ENCODE data around the gene CPE. TPM values are rescaled to one million over a fixed set of nuclear protein-coding genes. Genes with fewer than 3 reads are reported as not detected.

Gene CPE
- total and polyA plus RNA-seq, 2 experiments from 2014 or later, result 238 TPM

DNA sequence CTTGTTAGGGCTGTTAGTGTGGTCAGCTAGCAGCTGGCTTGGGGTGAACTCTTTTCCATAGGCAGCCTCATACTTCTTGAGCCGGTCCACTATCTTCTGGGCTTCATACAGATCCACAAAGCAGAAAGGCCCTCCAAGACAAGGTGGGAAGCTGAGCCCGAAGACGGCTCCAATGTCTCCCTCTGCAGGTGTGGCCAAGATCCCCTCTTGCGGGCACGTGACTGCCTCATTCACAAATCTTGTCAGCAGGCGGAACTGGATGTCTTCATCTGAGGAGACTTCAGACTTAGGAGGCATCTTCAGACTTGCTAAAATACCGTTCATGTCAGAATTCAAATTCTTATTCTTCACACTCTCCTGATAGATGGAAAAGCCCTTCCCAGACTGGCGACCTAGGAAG lies 25.3 kb downstream of the CPE start:
- TF ChIP-seq, protein P1, sequence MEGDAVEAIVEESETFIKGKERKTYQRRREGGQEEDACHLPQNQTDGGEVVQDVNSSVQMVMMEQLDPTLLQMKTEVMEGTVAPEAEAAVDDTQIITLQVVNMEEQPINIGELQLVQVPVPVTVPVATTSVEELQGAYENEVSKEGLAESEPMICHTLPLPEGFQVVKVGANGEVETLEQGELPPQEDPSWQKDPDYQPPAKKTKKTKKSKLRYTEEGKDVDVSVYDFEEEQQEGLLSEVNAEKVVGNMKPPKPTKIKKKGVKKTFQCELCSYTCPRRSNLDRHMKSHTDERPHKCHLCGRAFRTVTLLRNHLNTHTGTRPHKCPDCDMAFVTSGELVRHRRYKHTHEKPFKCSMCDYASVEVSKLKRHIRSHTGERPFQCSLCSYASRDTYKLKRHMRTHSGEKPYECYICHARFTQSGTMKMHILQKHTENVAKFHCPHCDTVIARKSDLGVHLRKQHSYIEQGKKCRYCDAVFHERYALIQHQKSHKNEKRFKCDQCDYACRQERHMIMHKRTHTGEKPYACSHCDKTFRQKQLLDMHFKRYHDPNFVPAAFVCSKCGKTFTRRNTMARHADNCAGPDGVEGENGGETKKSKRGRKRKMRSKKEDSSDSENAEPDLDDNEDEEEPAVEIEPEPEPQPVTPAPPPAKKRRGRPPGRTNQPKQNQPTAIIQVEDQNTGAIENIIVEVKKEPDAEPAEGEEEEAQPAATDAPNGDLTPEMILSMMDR (IDR thresholded peaks at IDR 0.05; ENCODE audit: low read depth, low read length), result no peak
- H3K4me1 ChIP-seq (ENCODE audit: low read depth), result no peaks in the 10 kb centered on the region
- DNase-seq (ENCODE audit: low read depth in 1 of 2, low spot score in 1 of 2), result no peak
- no peaks in the 10 kb centered on the region for H3K9me3 ChIP-seq (ENCODE audit: low read depth)
- H3K36me3 ChIP-seq, result no peaks in the 10 kb centered on the region
- H3K27ac ChIP-seq, result no peak overlapping the region
- no peak overlapping the region for H3K4me3 ChIP-seq
- H3K27me3 ChIP-seq, result no peaks in the 10 kb centered on the region

- TF ChIP-seq, protein P1 (IDR thresholded peaks at IDR 0.05; ENCODE audit: low read depth, low read length), result no peak
- H3K27me3 ChIP-seq, result no peaks in the 10 kb centered on the region
- H3K4me3 ChIP-seq, result no peak overlapping the region
- no peak for DNase-seq (ENCODE audit: low read depth in 1 of 2, low spot score in 1 of 2)
- H3K4me1 ChIP-seq (ENCODE audit: low read depth), result no peaks in the 10 kb centered on the region
- no peaks in the 10 kb centered on the region for H3K9me3 ChIP-seq (ENCODE audit: low read depth)
- no peaks in the 10 kb centered on the region for H3K36me3 ChIP-seq
- H3K27ac ChIP-seq, result no peak overlapping the region
These were observed 25.9 kb downstream of the CPE start for GRCh38 chr4:165404696-165405095.

DNA sequence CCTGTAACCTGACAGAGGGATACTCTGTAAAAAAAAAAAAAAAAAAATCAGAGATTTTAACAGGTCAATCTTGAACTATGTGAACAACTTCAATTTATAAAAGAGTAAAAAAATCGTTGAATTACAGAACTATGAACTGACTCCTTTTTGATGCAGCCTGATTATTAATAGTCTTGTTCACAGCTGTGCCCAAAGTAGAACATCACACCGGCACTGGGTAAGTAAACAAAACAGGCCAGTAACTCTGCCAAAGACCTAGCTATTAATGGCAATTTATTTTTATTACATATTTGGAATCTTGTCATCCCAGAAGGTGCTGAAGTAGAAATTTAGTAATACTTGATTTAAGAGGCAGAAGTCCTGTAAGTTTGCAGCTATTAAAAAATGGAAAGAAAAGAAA lies 31.4 kb downstream of the CPE start:
- TF ChIP-seq, protein P1 (IDR thresholded peaks at IDR 0.05; ENCODE audit: low read depth, low read length), result no peak
- Histone ChIP-seq H3K27me3 (no peaks in the 10 kb centered on the region), H3K36me3 (no peaks in the 10 kb centered on the region), H3K27ac (no peak overlapping the region), H3K4me3 (no peak overlapping the region), H3K4me1 (ENCODE audit: low read depth) (no peaks in the 10 kb centered on the region), H3K9me3 (ENCODE audit: low read depth) (no peaks in the 10 kb centered on the region)
- no peak for DNase-seq (ENCODE audit: low read depth in 1 of 2, low spot score in 1 of 2)

DNA sequence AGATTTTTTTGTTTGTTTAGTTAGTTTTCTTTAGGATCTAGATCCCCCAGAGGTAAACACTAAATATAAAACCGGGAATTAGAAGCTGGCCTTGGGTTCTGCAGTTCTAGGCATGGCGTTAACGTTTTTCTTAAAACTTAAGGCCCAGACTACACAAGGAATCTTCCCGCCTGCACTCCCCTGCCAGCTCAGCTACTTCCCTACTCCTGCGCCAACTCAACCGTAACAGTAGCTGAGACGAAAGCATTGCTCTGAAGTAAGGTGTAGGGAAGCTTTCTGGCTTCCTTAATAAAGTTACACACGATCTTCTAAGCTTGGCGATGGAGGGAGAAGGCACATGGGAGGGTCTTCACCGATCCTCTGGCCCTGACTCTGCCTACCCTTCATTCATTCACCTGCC lies 37.1 kb downstream of the CPE start:
- DNase-seq (ENCODE audit: low read depth in 1 of 2, low spot score in 1 of 2), result no peak
- Histone ChIP-seq H3K27me3 (no peaks in the 10 kb centered on the region), H3K9me3 (ENCODE audit: low read depth) (no peaks in the 10 kb centered on the region), H3K4me3 (no peak overlapping the region), H3K36me3 (no peaks in the 10 kb centered on the region), H3K4me1 (ENCODE audit: low read depth) (no peaks in the 10 kb centered on the region), H3K27ac (no peak overlapping the region)
- TF ChIP-seq, protein P1 (IDR thresholded peaks at IDR 0.05; ENCODE audit: low read depth, low read length), result no peak

GRCh38 chr4:165418073-165418472 lies 39.3 kb downstream of the CPE start:
- Histone ChIP-seq H3K27me3 (no peaks in the 10 kb centered on the region), H3K4me1 (ENCODE audit: low read depth) (no peaks in the 10 kb centered on the region), H3K9me3 (ENCODE audit: low read depth) (no peaks in the 10 kb centered on the region), H3K4me3 (no peak overlapping the region), H3K27ac (no peak overlapping the region), H3K36me3 (no peaks in the 10 kb centered on the region)
- TF ChIP-seq, protein P1 (IDR thresholded peaks at IDR 0.05; ENCODE audit: low read depth, low read length), result no peak
- no peak for DNase-seq (ENCODE audit: low read depth in 1 of 2, low spot score in 1 of 2)

- no peak overlapping the region for H3K27ac ChIP-seq
- no peak for DNase-seq (ENCODE audit: low read depth in 1 of 2, low spot score in 1 of 2)
- no peaks in the 10 kb centered on the region for H3K9me3 ChIP-seq (ENCODE audit: low read depth)
- H3K4me3 ChIP-seq, result no peak overlapping the region
- H3K4me1 ChIP-seq (ENCODE audit: low read depth), result no peaks in the 10 kb centered on the region
- TF ChIP-seq, protein P1 (IDR thresholded peaks at IDR 0.05; ENCODE audit: low read depth, low read length), result peak; percentile 8
- no peaks in the 10 kb centered on the region for H3K36me3 ChIP-seq
- H3K27me3 ChIP-seq, result no peaks in the 10 kb centered on the region
These were observed 46.8 kb downstream of the CPE start for GRCh38 chr4:165425629-165426028.
